Endothelial cell (in vitro differentiated cells): ENCODE results near the gene PRPF40A. TPM values are rescaled to one million over a fixed set of nuclear protein-coding genes. Genes with fewer than 3 reads are reported as not detected.
"Not testable (repeated sequence)": the region's sequence is repeated elsewhere in the genome, so short reads cannot be mapped to it uniquely, and the experiment has no call there.

ENCODE experiments used
- DNase-seq: peaks from one replicate; pipeline ENCODE4 v3.0.0; 2021; ENCODE audit warnings: low spot score
- H3K27ac Mint-ChIP-seq: one replicate; pipeline ENCODE4 v1.8.0; 2021; ENCODE audit warnings: mixed read lengths, inconsistent platforms; ENCODE audit not compliant: unreplicated experiment
- H3K27me3 Mint-ChIP-seq: one replicate; pipeline ENCODE4 v1.8.0; 2021; ENCODE audit warnings: mild to moderate bottlenecking, moderate library complexity, mixed read lengths, inconsistent platforms; ENCODE audit not compliant: unreplicated experiment
- H3K36me3 Mint-ChIP-seq: one replicate; pipeline ENCODE4 v1.8.0; 2021; ENCODE audit warnings: mild to moderate bottlenecking, low read depth, mixed read lengths, inconsistent platforms; ENCODE audit not compliant: unreplicated experiment
- H3K4me1 Mint-ChIP-seq: one replicate; pipeline ENCODE4 v1.8.0; 2021; ENCODE audit warnings: mild to moderate bottlenecking, mixed read lengths, inconsistent platforms; ENCODE audit not compliant: unreplicated experiment
- H3K4me3 Mint-ChIP-seq: one replicate; pipeline ENCODE4 v1.8.0; 2021; ENCODE audit warnings: mild to moderate bottlenecking, mixed read lengths, inconsistent platforms; ENCODE audit not compliant: unreplicated experiment
- H3K9me3 Mint-ChIP-seq: one replicate; pipeline ENCODE4 v1.8.0; 2021; ENCODE audit warnings: mixed read lengths, inconsistent platforms; ENCODE audit not compliant: unreplicated experiment
- CTCF ChIP-seq: fragments of 200-600 bp; sonication (generic); IDR thresholded peaks from one replicate; pipeline ENCODE4 v1.5.0; 2021; ENCODE audit warnings: antibody characterized with exemption; ENCODE audit not compliant: unreplicated experiment
- long read RNA-seq: library from polyadenylated mRNA; unstranded; transcript quantifications from one replicate; pipeline ENCODE4 v2.0.0, GENCODE V29; 2020; ENCODE audit not compliant: unreplicated experiment
- total RNA-seq: library from RNA; stranded (reverse); fragmentation: NEBNext Ultra II Directional; extraction: Animal tissue kit (Norgen Biotek cat#: 25700); gene quantifications from one replicate; pipeline ENCODE4 v1.2.1, GENCODE V29; 2021; ENCODE audit not compliant: unreplicated experiment

PRPF40A gene
- total RNA-seq: 128 TPM
- long read RNA-seq, partial matches to known transcripts: 88 of 117 reads
- long read RNA-seq, other reads (novel, unspliced or antisense): 28 of 117 reads

GRCh38 chr2:152717228-152718075, at the start of gene PRPF40A:
TSS of gene PRPF40A (minus strand) at chr2:152717461. CDS start at chr2:152717439, 22 bp downstream.
- H3K27ac Mint-ChIP-seq: peak within 1 kb of the TSS; percentile 99
- H3K4me3 Mint-ChIP-seq: peak within 1 kb of the TSS; percentile 100
- H3K4me1 Mint-ChIP-seq: peaks cover 29% of the 10 kb centered on the region
- H3K27me3 Mint-ChIP-seq: peaks cover 18% of the 10 kb centered on the region
- DNase-seq: peak; percentile 99
- H3K9me3 Mint-ChIP-seq: no peaks in the 10 kb centered on the region
- peaks cover 21% of the 10 kb centered on the region for H3K36me3 Mint-ChIP-seq
- no peak for TF ChIP-seq CTCF

GRCh38 chr2:152766928-152767327, 49.7 kb upstream of the PRPF40A start:
- no peak for TF ChIP-seq CTCF
- Mint-ChIP-seq H3K36me3 (peaks cover 4% of the 10 kb centered on the region), H3K4me3 (no peak overlapping the region), H3K9me3 (no peaks in the 10 kb centered on the region), H3K4me1 (peaks cover 4% of the 10 kb centered on the region), H3K27me3 (peaks cover 3% of the 10 kb centered on the region), H3K27ac (no peak overlapping the region)
- DNase-seq: no peak

GRCh38 chr2:152763651-152764050, 46.4 kb upstream of the PRPF40A start:
- Mint-ChIP-seq H3K9me3 (no peaks in the 10 kb centered on the region), H3K27ac (no peak overlapping the region), H3K4me1 (peaks cover 4% of the 10 kb centered on the region), H3K4me3 (no peak overlapping the region), H3K27me3 (peaks cover 3% of the 10 kb centered on the region), H3K36me3 (peaks cover 4% of the 10 kb centered on the region)
- DNase-seq: no peak
- no peak for TF ChIP-seq CTCF

GRCh38 chr2:152763208-152763607, 45.9 kb upstream of the PRPF40A start:
- not testable (repeated sequence) for H3K9me3 Mint-ChIP-seq, H3K4me3 Mint-ChIP-seq

GRCh38 chr2:152762202-152762601, 44.9 kb upstream of the PRPF40A start:
- Mint-ChIP-seq H3K4me1 (peaks cover under 1% of the 10 kb centered on the region), H3K9me3 (no peaks in the 10 kb centered on the region), H3K4me3 (no peak overlapping the region), H3K36me3 (peaks cover 4% of the 10 kb centered on the region), H3K27ac (no peak overlapping the region), H3K27me3 (peaks cover under 1% of the 10 kb centered on the region)
- no peak for DNase-seq
- no peak for TF ChIP-seq CTCF

More at GRCh38 chr2:152763208-152763607, 45.9 kb upstream of the PRPF40A start:
- H3K27ac Mint-ChIP-seq, H3K36me3 Mint-ChIP-seq, DNase-seq, H3K27me3 Mint-ChIP-seq, H3K4me1 Mint-ChIP-seq: not testable (repeated sequence)
